T-helper 2 cell (primary cell): ENCODE data around the gene MICALL2.
A peak's percentile ranks its signal among the peaks of the same experiment; 100 is the strongest.
"Not testable (repeated sequence)": the region's sequence is repeated elsewhere in the genome, so short reads cannot be mapped to it uniquely, and the experiment has no call there.

Experiments
- DNase-seq, 5 experiments: peaks; one replicate each; pipeline versions ENCODE4 v3.0.0 to v3.0.0-alpha.2; 2012 to 2022

The MICALL2 gene

DNA sequence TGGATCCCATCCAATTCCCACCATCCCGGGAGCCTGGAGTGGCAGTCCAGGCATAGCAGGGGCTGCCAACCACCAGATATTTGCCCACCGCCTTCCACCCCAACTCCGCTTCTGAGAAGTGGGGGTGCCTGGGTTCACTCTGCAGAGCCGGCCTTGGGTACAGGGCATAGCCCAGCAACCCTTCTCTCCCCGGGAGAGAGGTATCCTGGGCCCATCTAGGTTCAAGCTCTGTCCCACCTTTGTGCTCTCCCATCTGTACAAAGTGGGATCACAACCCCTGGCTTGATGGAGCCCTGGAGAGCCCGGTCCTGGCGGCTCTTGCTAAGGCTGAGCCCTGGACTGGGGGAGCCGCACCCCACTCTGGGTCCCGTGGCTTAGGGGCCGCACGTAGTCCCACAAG is 12.2 kb downstream of the MICALL2 start:
- no peak for DNase-seq

DNA sequence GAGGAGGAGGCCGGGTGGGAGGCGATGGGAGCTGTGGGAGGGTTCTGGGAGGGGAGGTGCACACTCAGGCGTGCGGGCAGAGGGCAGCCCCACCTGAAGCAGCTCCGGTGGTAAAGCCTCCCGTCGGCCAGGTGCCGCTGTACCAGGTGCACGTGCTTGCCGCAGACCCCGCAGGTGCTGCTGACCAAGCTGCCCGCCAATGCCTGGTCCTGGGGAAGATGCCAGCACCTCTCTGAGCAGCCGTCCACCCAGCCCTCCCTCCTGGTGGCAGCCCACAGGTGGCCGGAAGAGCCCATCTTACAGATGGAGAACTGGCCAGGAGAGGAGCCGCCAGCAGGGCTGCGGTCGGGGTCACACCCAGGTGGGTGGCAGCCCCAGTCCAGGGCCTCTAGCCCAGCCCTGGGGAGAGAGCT is 12.6 kb downstream of the MICALL2 start:
- no peak for DNase-seq

DNA sequence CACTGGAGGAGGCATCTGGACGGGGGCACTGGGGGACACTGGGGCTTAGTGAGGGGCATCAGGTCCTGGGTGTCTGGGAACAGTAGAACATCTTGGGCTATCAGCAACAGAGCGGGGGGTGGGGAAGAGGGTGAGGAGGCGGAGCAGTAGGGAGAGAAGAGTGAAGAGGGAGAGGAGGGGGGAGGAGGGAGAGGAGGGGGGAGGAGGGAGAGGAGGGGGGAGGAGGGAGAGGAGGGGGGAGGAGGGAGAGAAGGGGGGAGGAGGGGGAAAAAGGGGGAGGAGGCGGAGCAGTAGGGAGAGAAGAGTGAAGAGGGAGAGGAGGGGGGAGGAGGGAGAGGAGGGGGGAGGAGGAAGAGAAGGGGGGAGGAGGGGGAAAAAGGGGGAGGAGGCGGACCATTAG is 13.2 kb downstream of the MICALL2 start:
- not testable (repeated sequence) for DNase-seq

GRCh38 chr7:1445341-1445740 is 13.9 kb downstream of the MICALL2 start:
- DNase-seq: no peak

DNA sequence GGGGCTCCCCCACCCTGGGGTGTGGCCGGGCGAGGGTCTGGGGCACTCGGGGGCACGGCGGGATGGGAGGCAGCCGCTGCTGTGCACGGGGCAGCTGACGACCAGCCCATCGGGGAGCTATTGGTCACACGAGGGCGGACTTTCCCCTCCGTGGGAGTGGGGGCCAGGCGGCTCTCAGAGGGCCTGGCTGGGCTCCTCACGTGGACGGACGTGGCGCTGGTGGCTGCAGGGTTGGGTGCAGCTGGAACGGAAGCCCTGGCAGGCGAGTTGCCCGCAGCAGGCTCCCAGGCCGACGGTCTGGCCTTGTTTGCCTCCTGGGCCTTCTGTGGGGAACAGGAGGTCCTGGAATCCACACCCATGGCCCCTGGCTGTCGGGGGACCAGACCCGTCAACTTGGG is 14.3 kb downstream of the MICALL2 start:
- no peak for DNase-seq

GRCh38 chr7:1444214-1444924 is 14.9 kb downstream of the MICALL2 start:
- DNase-seq: no peak

- DNase-seq: not testable (repeated sequence)
Measured at GRCh38 chr7:1443587-1444200, 15.6 kb downstream of the MICALL2 start.

- DNase-seq: no peak
Measured at GRCh38 chr7:1442355-1443124, 16.7 kb downstream of the MICALL2 start.

GRCh38 chr7:1441615-1442354 is 17.5 kb downstream of the MICALL2 start:
- DNase-seq: no peak

- DNase-seq: no peak
Measured at GRCh38 chr7:1440620-1441019, 18.6 kb downstream of the MICALL2 start.

DNA sequence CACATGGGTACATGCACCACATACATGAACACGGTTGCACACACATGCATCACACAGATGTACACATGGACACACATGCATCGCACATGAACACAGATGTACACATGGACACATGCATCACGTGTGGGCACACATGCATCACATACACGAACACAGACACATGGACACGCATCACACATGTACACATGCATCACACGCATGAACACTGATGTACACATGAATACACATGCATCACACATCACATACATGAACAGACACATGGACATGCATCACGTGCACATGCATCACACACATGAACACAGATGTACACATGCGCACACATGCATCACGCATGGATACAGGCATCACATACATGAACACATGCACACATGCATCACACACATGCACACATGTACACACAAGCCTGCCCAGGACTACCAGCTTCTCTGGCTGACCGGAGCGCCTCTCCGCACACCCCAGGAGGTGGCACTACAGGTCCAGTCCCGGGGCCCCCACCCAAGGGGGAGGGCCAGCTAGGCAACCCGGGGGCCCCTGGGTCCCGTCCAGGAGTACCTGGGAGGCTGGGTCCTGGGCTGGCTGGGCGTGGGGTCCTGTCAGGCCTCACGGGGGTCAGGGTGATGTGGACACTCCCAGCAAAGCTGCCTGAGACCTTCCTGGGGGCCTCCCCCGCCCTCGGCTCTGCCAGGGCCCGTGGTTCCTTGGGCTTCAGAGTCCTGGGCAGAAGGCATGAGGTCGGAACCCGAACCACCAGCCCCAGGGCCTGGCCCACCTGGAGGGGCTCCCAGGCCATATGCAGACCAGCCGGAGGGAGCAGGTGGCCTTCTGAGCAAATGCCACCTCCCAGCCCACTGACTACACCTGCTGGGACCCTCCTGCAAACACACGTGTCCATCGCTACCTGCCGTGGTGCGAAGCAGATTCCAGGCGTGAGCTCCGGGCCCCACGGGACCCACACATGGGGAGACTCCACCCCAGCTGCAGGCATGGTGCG is 19.6 kb downstream of the MICALL2 start:
- DNase-seq: no peak

DNA sequence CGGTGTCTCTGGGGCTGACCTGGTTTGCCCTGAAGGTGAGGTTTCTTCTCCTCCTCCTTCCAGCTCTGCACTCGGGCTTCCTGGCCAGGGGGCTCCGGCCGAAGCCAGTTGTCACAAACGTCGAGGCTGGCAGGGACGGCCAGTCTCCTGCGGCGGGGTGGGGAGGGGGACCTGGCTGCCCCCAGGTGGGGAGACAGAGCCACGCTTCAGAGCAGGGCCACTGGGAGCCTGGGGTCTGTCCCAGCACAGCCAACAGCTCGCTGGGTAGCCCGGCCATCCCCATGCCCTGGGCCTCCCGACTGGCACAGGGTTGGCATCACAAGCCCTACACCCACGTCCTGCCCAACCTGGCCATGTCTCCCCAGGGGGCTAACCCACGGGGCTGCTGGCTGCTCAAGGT is 20.4 kb downstream of the MICALL2 start:
- DNase-seq: no peak

GRCh38 chr7:1438208-1438607 is 21.1 kb downstream of the MICALL2 start:
- no peak for DNase-seq

DNA sequence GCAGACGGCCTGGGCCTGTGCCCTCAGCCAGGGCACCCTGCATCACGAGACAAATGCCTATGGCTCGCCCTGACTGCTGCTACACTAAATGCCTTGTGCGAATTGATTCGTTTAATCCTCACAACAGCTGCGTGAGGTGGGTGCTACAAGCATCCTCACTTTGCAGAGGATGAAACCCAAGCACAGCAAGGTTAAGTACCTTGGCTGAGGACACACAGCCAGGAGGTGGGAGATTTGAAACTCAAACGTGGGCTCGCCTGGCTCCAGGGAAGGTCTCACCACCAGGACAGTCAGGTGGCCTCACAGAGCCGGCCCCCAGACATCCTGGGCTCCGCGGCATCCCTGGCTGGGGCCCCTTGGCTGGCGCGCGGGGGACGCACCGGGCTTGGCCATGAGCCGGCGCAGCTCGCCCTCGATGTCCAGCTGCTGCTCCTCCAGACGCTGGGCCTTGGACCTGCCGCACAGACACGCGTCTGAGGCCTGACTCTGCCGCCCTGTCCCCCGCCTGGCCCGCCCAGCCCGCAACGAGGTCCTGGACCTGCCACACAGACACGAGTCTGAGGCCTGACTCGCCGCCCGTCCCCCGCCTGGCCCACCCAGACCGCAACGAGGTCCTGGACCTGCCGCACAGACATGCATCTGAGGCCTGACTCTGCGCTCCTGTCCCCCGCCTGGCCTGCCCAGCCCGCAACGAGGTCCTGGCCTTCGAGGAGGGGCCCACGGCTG is 22.0 kb downstream of the MICALL2 start:
- DNase-seq: no peak

DNA sequence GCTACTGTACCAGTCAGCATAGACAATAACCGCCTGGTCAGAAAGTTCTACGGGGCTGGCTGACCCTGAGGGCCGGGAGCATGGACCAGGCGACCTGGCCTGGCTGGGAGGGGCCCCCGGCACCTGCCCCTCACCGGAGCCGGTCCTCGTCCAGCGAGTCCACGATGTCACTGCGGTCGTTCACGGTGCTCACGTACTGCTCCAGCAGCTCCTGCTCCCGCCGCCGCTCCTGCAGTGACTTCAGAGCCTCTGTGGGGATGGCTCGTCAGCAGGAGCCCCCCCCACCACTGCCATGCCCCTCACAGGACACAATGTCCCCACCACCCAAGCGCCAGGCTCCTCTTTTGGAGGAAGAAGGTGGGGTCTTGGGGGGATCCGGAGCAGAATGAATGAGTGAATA is 22.7 kb downstream of the MICALL2 start:
- no peak for DNase-seq

DNA sequence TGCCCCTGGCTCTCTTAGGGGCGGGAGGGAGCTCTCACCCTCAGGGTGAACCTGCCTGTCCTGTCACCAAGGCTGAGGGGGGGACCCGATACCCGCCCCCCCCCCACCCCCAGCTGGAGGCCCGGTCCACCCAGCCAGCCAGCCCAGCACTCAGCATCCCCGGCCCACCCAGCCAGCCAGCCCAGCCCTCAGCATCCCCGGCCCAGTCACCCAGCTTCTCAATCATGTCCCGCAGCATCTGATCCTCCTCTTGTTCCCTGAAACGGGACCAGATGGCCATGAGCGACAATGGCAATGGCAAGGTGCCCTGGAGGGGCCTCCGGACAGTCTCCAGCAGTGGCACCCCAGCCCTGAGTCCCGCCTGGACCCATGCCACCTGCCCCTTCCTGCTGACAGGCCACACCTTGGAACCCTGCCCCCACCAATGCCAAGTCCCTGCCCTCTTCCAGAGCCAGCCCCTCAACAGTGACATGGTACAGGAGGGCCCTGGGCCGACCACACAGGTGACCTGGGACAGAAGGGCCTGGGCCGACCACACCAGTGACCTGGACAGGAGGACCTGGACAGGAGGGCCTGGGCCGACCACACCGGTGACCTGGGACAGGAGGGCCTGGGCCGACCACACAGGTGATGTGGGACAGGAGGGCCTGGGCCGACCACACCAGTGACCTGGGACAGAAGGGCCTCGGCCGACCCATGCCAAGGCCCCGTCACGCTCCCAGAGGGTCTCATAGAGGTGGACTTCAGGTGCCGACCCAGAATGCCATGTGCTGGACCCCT is 24.2 kb downstream of the MICALL2 start:
- no peak for DNase-seq

DNA sequence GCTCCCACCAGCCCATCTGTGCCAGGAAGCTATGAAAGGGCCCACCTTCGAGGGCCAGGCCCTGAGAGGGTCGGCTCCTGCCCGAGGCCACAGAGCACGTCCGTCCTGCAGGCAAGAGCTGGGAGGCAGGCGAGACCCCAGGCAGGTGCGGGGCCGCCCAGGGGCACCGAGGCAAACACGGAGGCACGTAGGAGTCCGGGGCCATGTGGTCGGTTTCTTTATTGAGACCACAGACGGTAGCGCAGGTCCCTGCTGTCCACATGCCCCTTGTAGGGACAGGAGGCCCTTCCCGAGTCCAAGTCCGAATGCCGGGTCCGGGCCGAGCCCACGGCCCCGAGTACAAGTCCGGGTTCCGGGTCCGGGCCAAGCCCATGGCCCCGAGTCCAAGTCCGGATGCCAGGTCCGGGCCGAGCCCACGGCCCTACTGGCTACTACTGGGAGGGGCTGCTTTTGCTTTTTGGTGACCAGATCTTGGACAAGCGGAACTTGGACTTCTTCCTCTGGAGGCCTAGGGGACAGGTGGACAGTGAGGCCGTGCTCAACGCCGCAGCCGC is 25.0 kb downstream of the MICALL2 start:
- no peak for DNase-seq

DNA sequence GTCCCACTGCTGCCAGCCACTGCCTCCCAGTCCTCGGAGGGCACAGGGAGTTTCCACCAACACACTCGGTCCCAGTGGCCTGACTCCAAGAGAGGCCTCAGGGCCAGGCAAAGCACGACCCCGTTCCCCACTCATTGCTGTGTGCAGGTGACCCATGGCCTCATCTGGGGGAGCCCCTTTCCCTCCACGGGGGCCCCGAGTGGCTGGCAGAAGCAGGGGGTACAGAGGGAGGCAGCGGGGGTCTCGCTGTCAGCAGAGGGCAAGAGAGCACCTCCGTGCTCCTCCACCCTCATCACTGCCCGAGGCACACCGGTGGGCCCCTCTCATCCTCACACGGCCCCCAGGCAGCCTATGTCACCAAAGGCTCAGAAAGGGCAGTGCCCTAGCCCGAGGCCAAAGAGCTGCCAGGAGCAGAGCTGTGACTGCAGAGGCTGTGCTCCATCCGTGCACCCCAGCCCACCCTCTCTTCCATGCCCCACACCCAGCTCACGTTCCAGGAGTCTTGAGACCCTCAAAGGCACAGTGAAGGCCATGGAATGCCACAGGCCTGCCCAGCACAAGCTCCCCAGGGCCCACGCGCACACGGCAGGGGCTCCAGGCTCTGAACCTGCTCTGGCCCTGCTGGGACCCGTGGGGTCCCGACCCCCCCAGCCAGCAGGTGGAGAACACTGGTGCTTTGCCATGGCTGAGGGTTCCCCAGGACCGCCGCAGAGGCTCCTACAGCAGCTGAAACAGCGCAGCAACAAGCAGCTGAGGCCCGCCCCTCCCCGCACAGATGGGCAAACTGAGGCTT is 25.9 kb downstream of the MICALL2 start:
- no peak for DNase-seq

- peak; percentile 38 to 75 (median 69) for DNase-seq
Measured at GRCh38 chr7:1432411-1433082, 26.7 kb downstream of the MICALL2 start.
